ENCODE measurements around the gene DOCK7.

The DOCK7 gene

GRCh38 chr1:62687903-62688686 is at the start of gene DOCK7:
TSS of gene DOCK7 (minus strand) at chr1:62688386. CDS start at chr1:62688264, 122 bp downstream.
- H3K27me3 ChIP-seq (replicated peaks), result no peaks in the 10 kb centered on the region
- peak within 1 kb of the TSS; percentile 67 for H3K27ac ChIP-seq
- peak; percentile 70 for DNase-seq

GRCh38 chr1:62735491-62736171 is 47.4 kb upstream of the DOCK7 start:
- no peak overlapping the region for H3K4me3 ChIP-seq (ENCODE audit: low read depth, low read length)
- no peak for TF ChIP-seq CTCF (IDR thresholded peaks at IDR 0.05; ENCODE audit: low read depth, low read length, missing control alignments)
- in situ Hi-C loops (cut with HindIII; ENCODE audit: low pct_ligation_motif_present, low sequenced_read_pairs), result no loop called here
- no peaks in the 10 kb centered on the region for H3K27me3 ChIP-seq (replicated peaks)
- DNase-seq, result no peak
- no peak overlapping the region for H3K27ac ChIP-seq
- H3K36me3 ChIP-seq (replicated peaks), result no peaks in the 10 kb centered on the region

More at GRCh38 chr1:62687903-62688686, at the start of gene DOCK7:
- H3K4me3 ChIP-seq (ENCODE audit: low read depth, low read length), result peak within 1 kb of the TSS; percentile 81
- in situ Hi-C loops (cut with HindIII; ENCODE audit: low pct_ligation_motif_present, low sequenced_read_pairs), result no loop called here
- no peaks in the 10 kb centered on the region for H3K36me3 ChIP-seq (replicated peaks)
- no peak for TF ChIP-seq CTCF (IDR thresholded peaks at IDR 0.05; ENCODE audit: low read depth, low read length, missing control alignments)

- H3K27me3 ChIP-seq (replicated peaks), result no peaks in the 10 kb centered on the region
These were observed 44.1 kb upstream of the DOCK7 start for GRCh38 chr1:62732331-62732730.

GRCh38 chr1:62728963-62729362 is 40.8 kb upstream of the DOCK7 start:
- no peak for DNase-seq
- in situ Hi-C loops (cut with HindIII; ENCODE audit: low pct_ligation_motif_present, low sequenced_read_pairs), result no loop called here
- TF ChIP-seq CTCF (IDR thresholded peaks at IDR 0.05; ENCODE audit: low read depth, low read length, missing control alignments), result no peak
- Histone ChIP-seq H3K27me3 (replicated peaks) (no peaks in the 10 kb centered on the region), H3K36me3 (replicated peaks) (no peaks in the 10 kb centered on the region), H3K27ac (no peak overlapping the region), H3K4me3 (ENCODE audit: low read depth, low read length) (no peak overlapping the region)

More at GRCh38 chr1:62732331-62732730, 44.1 kb upstream of the DOCK7 start:
- H3K27ac ChIP-seq, result no peak overlapping the region
- no peak for TF ChIP-seq CTCF (IDR thresholded peaks at IDR 0.05; ENCODE audit: low read depth, low read length, missing control alignments)
- no peaks in the 10 kb centered on the region for H3K36me3 ChIP-seq (replicated peaks)
- in situ Hi-C loops (cut with HindIII; ENCODE audit: low pct_ligation_motif_present, low sequenced_read_pairs), result no loop called here
- DNase-seq, result no peak
- no peak overlapping the region for H3K4me3 ChIP-seq (ENCODE audit: low read depth, low read length)

GRCh38 chr1:62727656-62728407 is 39.6 kb upstream of the DOCK7 start:
- no peaks in the 10 kb centered on the region for H3K27me3 ChIP-seq (replicated peaks)
- H3K4me3 ChIP-seq (ENCODE audit: low read depth, low read length), result no peak overlapping the region
- TF ChIP-seq CTCF (IDR thresholded peaks at IDR 0.05; ENCODE audit: low read depth, low read length, missing control alignments), result no peak
- no peaks in the 10 kb centered on the region for H3K36me3 ChIP-seq (replicated peaks)
- no peak overlapping the region for H3K27ac ChIP-seq
- no peak for DNase-seq
- in situ Hi-C loops (cut with HindIII; ENCODE audit: low pct_ligation_motif_present, low sequenced_read_pairs), result no loop called here
